ENCODE results near the gene MAP1LC3C.

- TF ChIP-seq POLR2AphosphoS5 (IDR thresholded peaks at IDR 0.05) (no peak), CTCF (IDR thresholded peaks at IDR 0.05) (no peak)
These were observed 1.4 kb downstream of the MAP1LC3C start for GRCh38 chr1:241997401-241997998.

Measured in breast epithelium (tissue), 3 donors.